ENCODE results near the gene PPP2R2B. TPM values are rescaled to one million over a fixed set of nuclear protein-coding genes. Genes with fewer than 3 reads are reported as not detected.
A peak's percentile ranks its signal among the peaks of the same experiment; 100 is the strongest.

PPP2R2B gene
- total and polyA plus RNA-seq, 2 donors (not counting 3 experiments of a cell fraction or from before 2014, with no cell fraction given): not detected

DNA sequence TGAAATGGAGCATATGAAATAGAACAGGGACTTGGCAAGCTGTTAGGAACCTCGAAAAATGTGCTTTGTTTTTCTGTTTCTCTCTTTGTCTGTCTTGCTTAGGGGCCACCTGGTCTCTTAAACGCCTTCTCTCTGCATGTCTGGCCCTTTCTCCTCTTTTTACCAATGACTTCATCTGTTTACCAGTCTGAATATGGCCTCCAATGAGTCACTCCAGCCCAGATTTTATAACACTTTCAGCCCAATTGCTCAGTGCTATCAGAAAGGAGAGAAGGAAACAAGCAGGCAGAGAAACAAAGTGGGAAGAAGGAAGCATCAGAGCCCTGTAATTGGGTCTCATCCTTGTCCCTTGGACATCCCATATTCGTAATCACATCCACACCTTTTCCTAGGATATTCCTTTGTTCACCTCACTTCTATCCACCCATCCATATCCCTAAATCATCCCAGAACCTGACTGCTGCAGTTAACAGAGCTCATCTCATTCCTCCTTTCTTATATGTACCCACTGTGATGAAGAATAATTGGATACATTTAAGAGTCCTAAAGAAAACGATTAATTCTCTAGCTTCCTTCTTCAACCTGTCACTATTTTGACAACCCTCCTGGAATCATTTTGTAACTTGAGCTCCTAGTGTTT, 210.8 kb downstream of the PPP2R2B start:
- H3K79me2 ChIP-seq (ENCODE audit: control insufficient read depth, insufficient read depth, low read length): no peaks in the 10 kb centered on the region
- dilution Hi-C loops (cut with MboI; ENCODE audit: extremely low pct_ligation_motif_present, low sequenced_read_pairs) (no loop called here), intact Hi-C loops (cut with micrococcal nuclease) (no loop called here)
- no peaks in the 10 kb centered on the region for H3K9me3 ChIP-seq (replicated peaks; ENCODE audit: control insufficient read depth, insufficient read depth, low read length)
- H3K27ac ChIP-seq (ENCODE audit: insufficient read depth, low read depth, low read length): no peak overlapping the region
- H3K27me3 ChIP-seq (ENCODE audit: control insufficient read depth in 2 of 2, insufficient read depth in 2 of 2, low read length in 2 of 2): no peaks in the 10 kb centered on the region
- no peaks in the 10 kb centered on the region for H4K20me1 ChIP-seq (replicated peaks; ENCODE audit: control insufficient read depth, extremely low read depth, insufficient read depth, low read length)
- no peak overlapping the region for H2AFZ ChIP-seq (ENCODE audit: low read depth, low read length)
- no peak overlapping the region for H3K9ac ChIP-seq (replicated peaks; ENCODE audit: extremely low read depth, insufficient read depth, low read length)
- H3K36me3 ChIP-seq (ENCODE audit: control insufficient read depth in 2 of 2, extremely low read depth in 1 of 2, insufficient read depth in 2 of 2, low read length in 2 of 2): no peaks in the 10 kb centered on the region
- TF ChIP-seq MYC (IDR thresholded peaks at IDR 0.05; ENCODE audit: low read depth, low read length) (no peak), EZH2 (IDR thresholded peaks at IDR 0.05; ENCODE audit: borderline replicate concordance, low read depth, low read length, severe bottlenecking) (no peak), FOS (IDR thresholded peaks at IDR 0.05; ENCODE audit: borderline replicate concordance, insufficient read depth, low read length) (peak; percentile 41), POLR2AphosphoS5 (IDR thresholded peaks at IDR 0.05; ENCODE audit: insufficient read depth, low read depth, low read length) (no peak), JUN (IDR thresholded peaks at IDR 0.05; ENCODE audit: borderline replicate concordance, insufficient read depth, insufficient read length, low read depth) (peak; percentile 3), POLR2A (IDR thresholded peaks at IDR 0.05; ENCODE audit: low read depth, low read length) (no peak)
- ChIA-PET POLR2A (no interaction called here), CTCF (interaction anchor here (10.2 kb wide), 1 partner anchor 298 kb away, joined by 164 read pairs; no protein-coding TSS in a partner anchor)
- H3K4me1 ChIP-seq (ENCODE audit: control insufficient read depth, extremely low read depth, insufficient read depth, low read length): no peaks in the 10 kb centered on the region
- H3K9me1 ChIP-seq (replicated peaks; ENCODE audit: control insufficient read depth, extremely low read depth, insufficient read depth, low read length): no peaks in the 10 kb centered on the region
- H3K4me3 ChIP-seq (replicated peaks in 1 of 3; ENCODE audit: insufficient read depth in 1 of 3, low read depth in 1 of 3, low read length in 3 of 3): no peak overlapping the region
- FAIRE-seq (no peak), DNase-seq (ENCODE audit: low read depth, low spot score) (peak; percentile 43)
- H3K4me2 ChIP-seq (ENCODE audit: insufficient read depth, low read length): no peak overlapping the region
- no TSS peak for BruUV-seq (replicated peaks)

DNA sequence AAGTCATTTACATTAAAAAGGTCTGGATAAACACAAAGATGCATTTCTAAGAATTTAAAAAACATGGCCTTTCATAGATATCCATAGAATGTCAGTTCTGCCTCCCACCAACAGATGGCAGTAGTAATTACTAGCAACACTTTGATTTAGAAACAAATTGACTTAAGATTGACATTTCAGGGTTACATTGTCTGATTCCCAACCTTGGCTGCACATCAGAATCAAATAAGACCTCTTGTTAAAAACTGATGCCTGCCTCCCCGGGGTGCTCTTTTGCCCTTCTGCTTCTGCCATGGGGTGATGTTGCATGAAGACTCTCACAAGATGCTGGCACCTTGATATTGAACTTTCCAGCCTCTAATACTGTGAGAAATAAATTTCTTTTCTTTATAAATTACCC, 216.3 kb downstream of the PPP2R2B start:
- H3K9me3 ChIP-seq (replicated peaks; ENCODE audit: control insufficient read depth, insufficient read depth, low read length): no peaks in the 10 kb centered on the region
- CTCF ChIA-PET: interaction anchor here (0.7 to 10.2 kb wide), 4 partner anchors 9 to 527 kb away, joined by 3 to 164 read pairs (median 4); no protein-coding TSS in a partner anchor
- no peaks in the 10 kb centered on the region for H3K4me1 ChIP-seq (ENCODE audit: control insufficient read depth, extremely low read depth, insufficient read depth, low read length)
- dilution Hi-C loops (cut with MboI; ENCODE audit: extremely low pct_ligation_motif_present, low sequenced_read_pairs) (no loop called here), intact Hi-C loops (cut with micrococcal nuclease) (loop anchor here (1.0 to 5.0 kb wide), 2 partner anchors 304 to 525 kb away; no protein-coding TSS in a partner anchor)
- no peaks in the 10 kb centered on the region for H3K27me3 ChIP-seq (ENCODE audit: control insufficient read depth in 2 of 2, insufficient read depth in 2 of 2, low read length in 2 of 2)
- peak; percentile 68 for FAIRE-seq
- no peak overlapping the region for H3K4me2 ChIP-seq (ENCODE audit: insufficient read depth, low read length)
- H2AFZ ChIP-seq (ENCODE audit: low read depth, low read length): no peak overlapping the region
- no TSS peak for BruUV-seq (replicated peaks)
- POLR2A ChIA-PET: no interaction called here
- no peak overlapping the region for H3K27ac ChIP-seq (ENCODE audit: insufficient read depth, low read depth, low read length)
- H3K4me3 ChIP-seq (replicated peaks in 1 of 3; ENCODE audit: insufficient read depth in 1 of 3, low read depth in 1 of 3, low read length in 3 of 3): no peak overlapping the region
- H3K9ac ChIP-seq (replicated peaks; ENCODE audit: extremely low read depth, insufficient read depth, low read length): no peak overlapping the region
- no peaks in the 10 kb centered on the region for H3K9me1 ChIP-seq (replicated peaks; ENCODE audit: control insufficient read depth, extremely low read depth, insufficient read depth, low read length)
- no peaks in the 10 kb centered on the region for H3K79me2 ChIP-seq (ENCODE audit: control insufficient read depth, insufficient read depth, low read length)
- H4K20me1 ChIP-seq (replicated peaks; ENCODE audit: control insufficient read depth, extremely low read depth, insufficient read depth, low read length): no peaks in the 10 kb centered on the region
- no peaks in the 10 kb centered on the region for H3K36me3 ChIP-seq (ENCODE audit: control insufficient read depth in 2 of 2, extremely low read depth in 1 of 2, insufficient read depth in 2 of 2, low read length in 2 of 2)
- TF ChIP-seq, protein P1, sequence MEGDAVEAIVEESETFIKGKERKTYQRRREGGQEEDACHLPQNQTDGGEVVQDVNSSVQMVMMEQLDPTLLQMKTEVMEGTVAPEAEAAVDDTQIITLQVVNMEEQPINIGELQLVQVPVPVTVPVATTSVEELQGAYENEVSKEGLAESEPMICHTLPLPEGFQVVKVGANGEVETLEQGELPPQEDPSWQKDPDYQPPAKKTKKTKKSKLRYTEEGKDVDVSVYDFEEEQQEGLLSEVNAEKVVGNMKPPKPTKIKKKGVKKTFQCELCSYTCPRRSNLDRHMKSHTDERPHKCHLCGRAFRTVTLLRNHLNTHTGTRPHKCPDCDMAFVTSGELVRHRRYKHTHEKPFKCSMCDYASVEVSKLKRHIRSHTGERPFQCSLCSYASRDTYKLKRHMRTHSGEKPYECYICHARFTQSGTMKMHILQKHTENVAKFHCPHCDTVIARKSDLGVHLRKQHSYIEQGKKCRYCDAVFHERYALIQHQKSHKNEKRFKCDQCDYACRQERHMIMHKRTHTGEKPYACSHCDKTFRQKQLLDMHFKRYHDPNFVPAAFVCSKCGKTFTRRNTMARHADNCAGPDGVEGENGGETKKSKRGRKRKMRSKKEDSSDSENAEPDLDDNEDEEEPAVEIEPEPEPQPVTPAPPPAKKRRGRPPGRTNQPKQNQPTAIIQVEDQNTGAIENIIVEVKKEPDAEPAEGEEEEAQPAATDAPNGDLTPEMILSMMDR (IDR thresholded peaks at IDR 0.05; ENCODE audit: extremely low read depth in 1 of 2, insufficient read depth in 1 of 2, low read depth in 1 of 2, low read length in 2 of 2): peak; percentile 45 to 48
- TF ChIP-seq GATA2 (IDR thresholded peaks at IDR 0.05; ENCODE audit: insufficient read depth, insufficient read length, low read depth, low read length): no peak
- DNase-seq (ENCODE audit: low read depth, low spot score): peak; percentile 51
